HG02870 (cell line): Measurements from ENCODE around the gene NR5A2.

Experiments
- ATAC-seq: cut with Tn5 transposase; IDR thresholded peaks from one replicate; pipeline ENCODE4 v1.9.1; 2021; ENCODE audit warnings: mild to moderate bottlenecking, moderate library complexity; ENCODE audit not compliant: unreplicated experiment

Gene NR5A2

GRCh38 chr1:200035956-200036618 is 8.6 kb downstream of the NR5A2 start:
- no peak for ATAC-seq

GRCh38 chr1:200036619-200037270 is 9.2 kb downstream of the NR5A2 start:
- no peak for ATAC-seq

GRCh38 chr1:200037501-200037900 is 10.0 kb downstream of the NR5A2 start:
- ATAC-seq: no peak

GRCh38 chr1:200037904-200038303 is 10.4 kb downstream of the NR5A2 start:
- ATAC-seq: no peak

- no peak for ATAC-seq
Measured at GRCh38 chr1:200038325-200038980, 10.9 kb downstream of the NR5A2 start.

GRCh38 chr1:200038981-200039848 is 11.7 kb downstream of the NR5A2 start:
- ATAC-seq: no peak

- ATAC-seq: no peak
Measured at GRCh38 chr1:200039849-200040474, 12.5 kb downstream of the NR5A2 start.

- no peak for ATAC-seq
Measured at GRCh38 chr1:200040481-200041138, 13.1 kb downstream of the NR5A2 start.

- ATAC-seq: no peak
Measured at GRCh38 chr1:200041337-200042118, 14.0 kb downstream of the NR5A2 start.

- ATAC-seq: no peak
Measured at GRCh38 chr1:200042119-200042551, 14.6 kb downstream of the NR5A2 start.

GRCh38 chr1:200042552-200043335 is 15.2 kb downstream of the NR5A2 start:
- ATAC-seq: no peak

- ATAC-seq: no peak
Measured at GRCh38 chr1:200043336-200043668, 15.8 kb downstream of the NR5A2 start.

- no peak for ATAC-seq
Measured at GRCh38 chr1:200046115-200046514, 18.6 kb downstream of the NR5A2 start.

- no peak for ATAC-seq
Measured at GRCh38 chr1:200048244-200048643, 20.7 kb downstream of the NR5A2 start.

GRCh38 chr1:200049810-200050209 is 22.3 kb downstream of the NR5A2 start:
- ATAC-seq: no peak

- ATAC-seq: no peak
Measured at GRCh38 chr1:200051620-200052019, 24.1 kb downstream of the NR5A2 start.

- ATAC-seq: no peak
Measured at GRCh38 chr1:200053091-200053490, 25.6 kb downstream of the NR5A2 start.

GRCh38 chr1:200053646-200054045 is 26.1 kb downstream of the NR5A2 start:
- no peak for ATAC-seq

- ATAC-seq: no peak
Measured at GRCh38 chr1:200058341-200058740, 30.8 kb downstream of the NR5A2 start.
